ENCODE measurements around the gene PRKAA2.

PRKAA2 gene

DNA sequence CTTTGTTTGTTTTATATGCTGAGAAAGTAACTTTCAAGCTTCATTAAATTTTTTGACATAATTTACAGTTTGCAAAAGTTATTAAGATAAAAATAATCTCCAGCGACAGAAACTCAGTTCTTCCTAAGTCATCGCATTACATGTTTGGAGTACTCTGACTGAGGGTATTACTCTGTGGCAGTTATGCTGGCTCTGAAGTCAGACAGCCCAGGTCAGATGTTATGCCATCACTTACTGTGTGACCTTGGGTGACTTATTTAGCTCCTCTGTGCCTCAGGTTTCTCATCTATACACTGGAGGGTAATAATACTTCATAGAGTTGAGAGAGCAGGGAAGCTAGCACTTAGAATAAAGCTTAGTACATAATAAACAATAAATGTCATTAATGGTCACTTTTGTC, 26.4 kb downstream of the PRKAA2 start:
- Histone ChIP-seq H3K27ac (ENCODE audit: low read depth, low read length) (no peak overlapping the region), H3K4me3 (ENCODE audit: low read length) (no peak overlapping the region), H4K20me1 (ENCODE audit: control insufficient read depth, insufficient read depth, low read depth, low read length) (no peaks in the 10 kb centered on the region), H3K9me3 (ENCODE audit: control insufficient read depth, insufficient read depth, low read length) (no peaks in the 10 kb centered on the region), H3K36me3 (ENCODE audit: control insufficient read depth, low read length) (no peaks in the 10 kb centered on the region), H3K27me3 (ENCODE audit: control insufficient read depth, low read length) (no peaks in the 10 kb centered on the region), H3F3A (ENCODE audit: control insufficient read depth, insufficient read depth) (no peaks in the 10 kb centered on the region), H3K4me1 (ENCODE audit: control insufficient read depth, low read length) (no peaks in the 10 kb centered on the region), H3K4me2 (ENCODE audit: low read length) (no peak overlapping the region), H3K79me2 (ENCODE audit: control insufficient read depth, low read length) (no peaks in the 10 kb centered on the region), H3K9me2 (replicated peaks; ENCODE audit: control insufficient read depth, low read length) (no peaks in the 10 kb centered on the region)
- no peak for TF ChIP-seq EZH2phosphoT487 (IDR thresholded peaks at IDR 0.05; ENCODE audit: borderline replicate concordance, low read length)
- TF ChIP-seq, protein P1, sequence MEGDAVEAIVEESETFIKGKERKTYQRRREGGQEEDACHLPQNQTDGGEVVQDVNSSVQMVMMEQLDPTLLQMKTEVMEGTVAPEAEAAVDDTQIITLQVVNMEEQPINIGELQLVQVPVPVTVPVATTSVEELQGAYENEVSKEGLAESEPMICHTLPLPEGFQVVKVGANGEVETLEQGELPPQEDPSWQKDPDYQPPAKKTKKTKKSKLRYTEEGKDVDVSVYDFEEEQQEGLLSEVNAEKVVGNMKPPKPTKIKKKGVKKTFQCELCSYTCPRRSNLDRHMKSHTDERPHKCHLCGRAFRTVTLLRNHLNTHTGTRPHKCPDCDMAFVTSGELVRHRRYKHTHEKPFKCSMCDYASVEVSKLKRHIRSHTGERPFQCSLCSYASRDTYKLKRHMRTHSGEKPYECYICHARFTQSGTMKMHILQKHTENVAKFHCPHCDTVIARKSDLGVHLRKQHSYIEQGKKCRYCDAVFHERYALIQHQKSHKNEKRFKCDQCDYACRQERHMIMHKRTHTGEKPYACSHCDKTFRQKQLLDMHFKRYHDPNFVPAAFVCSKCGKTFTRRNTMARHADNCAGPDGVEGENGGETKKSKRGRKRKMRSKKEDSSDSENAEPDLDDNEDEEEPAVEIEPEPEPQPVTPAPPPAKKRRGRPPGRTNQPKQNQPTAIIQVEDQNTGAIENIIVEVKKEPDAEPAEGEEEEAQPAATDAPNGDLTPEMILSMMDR (IDR thresholded peaks at IDR 0.05; ENCODE audit: low read depth, low read length, poor library complexity, severe bottlenecking): no peak

DNA sequence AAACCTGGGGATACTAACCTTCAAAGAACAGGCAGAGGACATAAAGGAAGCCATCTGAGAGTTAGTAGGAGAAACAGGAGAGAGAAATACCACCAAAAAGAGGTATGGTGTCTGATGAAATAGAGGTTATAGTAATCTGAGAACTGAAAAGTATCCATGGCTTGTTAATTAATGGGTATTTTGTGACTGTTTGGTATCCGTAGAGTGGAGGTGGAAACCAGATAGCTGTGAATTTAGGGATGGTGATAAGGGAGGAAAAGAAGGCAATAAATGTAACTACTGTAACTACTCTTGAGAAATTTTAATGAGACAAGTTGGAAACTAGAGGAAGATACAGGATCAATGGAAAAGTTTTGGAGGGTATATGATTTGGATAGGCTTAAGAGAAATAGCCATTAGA, 27.5 kb downstream of the PRKAA2 start:
- Histone ChIP-seq H3K4me2 (ENCODE audit: low read length) (no peak overlapping the region), H3K4me3 (ENCODE audit: low read length) (no peak overlapping the region), H3K27me3 (ENCODE audit: control insufficient read depth, low read length) (no peaks in the 10 kb centered on the region), H3K79me2 (ENCODE audit: control insufficient read depth, low read length) (no peaks in the 10 kb centered on the region), H3K4me1 (ENCODE audit: control insufficient read depth, low read length) (no peaks in the 10 kb centered on the region), H4K20me1 (ENCODE audit: control insufficient read depth, insufficient read depth, low read depth, low read length) (no peaks in the 10 kb centered on the region), H3K9me3 (ENCODE audit: control insufficient read depth, insufficient read depth, low read length) (no peaks in the 10 kb centered on the region), H3F3A (ENCODE audit: control insufficient read depth, insufficient read depth) (no peaks in the 10 kb centered on the region), H3K36me3 (ENCODE audit: control insufficient read depth, low read length) (no peaks in the 10 kb centered on the region), H3K27ac (ENCODE audit: low read depth, low read length) (no peak overlapping the region), H3K9me2 (replicated peaks; ENCODE audit: control insufficient read depth, low read length) (no peaks in the 10 kb centered on the region)
- TF ChIP-seq, protein P1 (IDR thresholded peaks at IDR 0.05; ENCODE audit: low read depth, low read length, poor library complexity, severe bottlenecking): no peak
- no peak for TF ChIP-seq EZH2phosphoT487 (IDR thresholded peaks at IDR 0.05; ENCODE audit: borderline replicate concordance, low read length)

DNA sequence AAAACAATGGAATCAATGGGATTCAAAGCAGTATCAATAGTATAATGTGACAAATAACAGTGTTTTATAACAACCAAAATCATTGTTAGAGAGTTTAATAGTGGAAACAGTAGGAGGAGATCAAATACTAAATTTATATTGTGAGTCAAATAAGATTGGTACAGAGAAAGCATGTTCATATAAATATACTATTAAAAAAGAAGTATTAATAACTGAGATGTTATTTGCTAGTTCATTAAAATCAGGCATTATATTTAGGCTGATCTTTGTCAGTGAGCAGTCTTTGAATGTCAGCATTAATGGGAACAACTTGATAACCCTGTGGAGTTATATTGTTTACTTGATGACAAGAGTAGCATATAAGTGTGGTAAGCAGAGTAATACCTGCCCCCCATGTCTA, 30.6 kb downstream of the PRKAA2 start:
- H3K27me3 ChIP-seq (ENCODE audit: control insufficient read depth, low read length): no peaks in the 10 kb centered on the region

More for the DNA sequence above, 30.6 kb downstream of the PRKAA2 start:
- Histone ChIP-seq H3K79me2 (ENCODE audit: control insufficient read depth, low read length) (no peaks in the 10 kb centered on the region), H3K36me3 (ENCODE audit: control insufficient read depth, low read length) (no peaks in the 10 kb centered on the region), H3K9me2 (replicated peaks; ENCODE audit: control insufficient read depth, low read length) (no peaks in the 10 kb centered on the region), H3K4me1 (ENCODE audit: control insufficient read depth, low read length) (no peaks in the 10 kb centered on the region), H4K20me1 (ENCODE audit: control insufficient read depth, insufficient read depth, low read depth, low read length) (no peaks in the 10 kb centered on the region), H3K9me3 (ENCODE audit: control insufficient read depth, insufficient read depth, low read length) (no peaks in the 10 kb centered on the region), H3F3A (ENCODE audit: control insufficient read depth, insufficient read depth) (no peaks in the 10 kb centered on the region), H3K4me3 (ENCODE audit: low read length) (no peak overlapping the region), H3K27ac (ENCODE audit: low read depth, low read length) (no peak overlapping the region), H3K4me2 (ENCODE audit: low read length) (no peak overlapping the region)
- no peak for TF ChIP-seq EZH2phosphoT487 (IDR thresholded peaks at IDR 0.05; ENCODE audit: borderline replicate concordance, low read length)
- TF ChIP-seq, protein P1 (IDR thresholded peaks at IDR 0.05; ENCODE audit: low read depth, low read length, poor library complexity, severe bottlenecking): no peak
